ENCODE results near the gene ENPEP. TPM values are rescaled to one million over a fixed set of nuclear protein-coding genes. Genes with fewer than 3 reads are reported as not detected.

ENPEP gene
- total and polyA plus RNA-seq, 10 of the 15 experiments (the other 5 are each of a cell fraction or from before 2014, with no cell fraction given), result 0.03 TPM; not detected in 9

- no peak for TF ChIP-seq ZNF592 (IDR thresholded peaks at IDR 0.05)
These were observed 26.0 kb upstream of the ENPEP start (continued) for GRCh38 chr4:110449947-110450346.

GRCh38 chr4:110452546-110452945 lies 23.4 kb upstream of the ENPEP start:
- Histone ChIP-seq H3K4me3 (no peak overlapping the region), H3K27me3 (replicated peaks in 1 of 2; ENCODE audit: control insufficient read depth in 2 of 2, insufficient read depth in 2 of 2, low read length in 1 of 2) (no peaks in the 10 kb centered on the region; a peak in 1 of 4 replicates), H2AFZ (ENCODE audit: control insufficient read depth, low read depth, low read length) (no peak overlapping the region), H3K27ac (ENCODE audit: control insufficient read depth, insufficient read depth) (no peak overlapping the region), H3K9me3 (replicated peaks; ENCODE audit: control insufficient read depth, insufficient read depth, low read length) (no peaks in the 10 kb centered on the region; the same call in 2 of the 3 replicates), H3K9ac (ENCODE audit: control insufficient read depth, insufficient read depth, low read length) (no peak overlapping the region), H3K4me2 (ENCODE audit: control insufficient read depth, insufficient read depth) (no peak overlapping the region), H3K36me3 (ENCODE audit: control insufficient read depth in 2 of 2, insufficient read depth in 2 of 2, low read length in 1 of 2) (no peaks in the 10 kb centered on the region), H3K4me1 (ENCODE audit: control insufficient read depth, insufficient read depth, low read length) (no peaks in the 10 kb centered on the region), H4K20me1 (ENCODE audit: control insufficient read depth, insufficient read depth) (no peaks in the 10 kb centered on the region), H3K79me2 (ENCODE audit: control insufficient read depth, insufficient read depth, low read length) (no peaks in the 10 kb centered on the region)
- DNase-seq (ENCODE audit: low read depth, low spot score) (no peak), ATAC-seq (no peak), FAIRE-seq (no peak)
- ChIA-PET POLR2A (no interaction called here), SMC1A (ENCODE audit: uncharacterized antibody, unreplicated experiment) (no interaction called here), RAD21 (ENCODE audit: unreplicated experiment) (no interaction called here), CTCF (interaction anchor here (0.6 to 1.6 kb wide), 2 partner anchors 58 to 1063 kb away, joined by 3 read pairs; no protein-coding TSS in a partner anchor)
- in situ Hi-C loops (cut with MboI) (no loop called here), intact Hi-C loops (cut with micrococcal nuclease; ENCODE audit: unreplicated experiment) (no loop called here)
- BruUV-seq (replicated peaks), result no TSS peak
- WGBS (ENCODE audit: insufficient coverage, insufficient replicate concordance, low lambda C conversion rate, missing lambda C conversion rate), result 4% methylated on average over 2 of the region's 2 CpGs
- no peak for TF ChIP-seq ZSCAN29 (IDR thresholded peaks at IDR 0.05)
- TF ChIP-seq IKZF1 (conservative IDR thresholded peaks at IDR 0.05), result no peak
- no peak for TF ChIP-seq POU2F2 (IDR thresholded peaks at IDR 0.05; ENCODE audit: borderline replicate concordance, low read depth, low read length)
- no peak for TF ChIP-seq CUX1 (IDR thresholded peaks at IDR 0.05; ENCODE audit: insufficient replicate concordance, low read depth, low read length)
- TF ChIP-seq IRF4 (IDR thresholded peaks at IDR 0.05; ENCODE audit: low read depth, low read length), result no peak
- no peak for TF ChIP-seq ZBTB11 (CRISPR knock-in tag; IDR thresholded peaks at IDR 0.05)
- TF ChIP-seq ZBED1 (IDR thresholded peaks at IDR 0.05; ENCODE audit: borderline replicate concordance), result no peak

Measured in GM12878 (cell line).